Mesendoderm (in vitro differentiated cells): Measurements from ENCODE around the gene GPR135.

Experiments used
- DNase-seq: peaks from one replicate; pipeline ENCODE4 v3.0.0; 2013
- H2AK5ac ChIP-seq: 2 replicates; pipeline ENCODE4 v1.6.1; 2013; ENCODE audit warnings: low read length, inconsistent platforms
- H2BK120ac ChIP-seq: 2 replicates; pipeline ENCODE4 v1.6.1; 2013; ENCODE audit warnings: low read depth, mild to moderate bottlenecking, low read length, moderate library complexity, mixed read lengths
- H2BK15ac ChIP-seq: replicated peaks from 2 replicates; pipeline ENCODE4 v1.6.1; 2013; ENCODE audit warnings: low read depth, mild to moderate bottlenecking, moderate library complexity
- H2BK5ac ChIP-seq: 2 replicates; pipeline ENCODE4 v1.6.1; 2013; ENCODE audit warnings: low read length, inconsistent platforms
- H3K18ac ChIP-seq: 2 replicates; pipeline ENCODE4 v1.6.1; 2013; ENCODE audit warnings: mild to moderate bottlenecking, low read length, mixed read lengths
- H3K23ac ChIP-seq: one replicate; pipeline ENCODE4 v1.6.1; 2013; ENCODE audit warnings: low read length
- H3K27ac ChIP-seq: 2 replicates; pipeline ENCODE4 v1.5.1; 2013; ENCODE audit warnings: low read depth, mild to moderate bottlenecking, inconsistent platforms, low read length, moderate library complexity
- H3K27me3 ChIP-seq: 2 replicates; pipeline ENCODE4 v1.6.1; 2013; ENCODE audit warnings: low read length, control low read depth, mild to moderate bottlenecking, inconsistent platforms; ENCODE audit not compliant: insufficient read depth, poor library complexity
- H3K36me3 ChIP-seq: 2 replicates; pipeline ENCODE4 v1.6.1; 2013; ENCODE audit warnings: low read length, inconsistent platforms; ENCODE audit not compliant: control insufficient read depth, insufficient read depth
- H3K4ac ChIP-seq: one replicate; pipeline ENCODE4 v1.6.1; 2013; ENCODE audit warnings: low read depth, mild to moderate bottlenecking, low read length, moderate library complexity
- H3K4me1 ChIP-seq: 2 replicates; pipeline ENCODE4 v1.6.1; 2013; ENCODE audit warnings: low read depth, low read length, inconsistent platforms; ENCODE audit not compliant: control insufficient read depth
- H3K4me2 ChIP-seq: 2 replicates; pipeline ENCODE4 v1.6.1; 2013; ENCODE audit warnings: low read length
- H3K4me3 ChIP-seq: 2 replicates; pipeline ENCODE4 v1.5.1; 2013; ENCODE audit warnings: mild to moderate bottlenecking, low read length
- H3K56ac ChIP-seq: one replicate; pipeline ENCODE4 v1.6.1; 2013; ENCODE audit warnings: low read length
- H3K79me1 ChIP-seq: 2 replicates; pipeline ENCODE4 v1.6.1; 2013; ENCODE audit warnings: low read length, inconsistent platforms
- H3K79me2 ChIP-seq: 2 replicates; pipeline ENCODE4 v1.6.1; 2013; ENCODE audit warnings: mild to moderate bottlenecking, low read length; ENCODE audit not compliant: control insufficient read depth, insufficient read depth
- H3K9ac ChIP-seq: 2 replicates; pipeline ENCODE4 v1.6.1; 2013; ENCODE audit warnings: low read length, inconsistent platforms
- H4K5ac ChIP-seq: one replicate; pipeline ENCODE4 v1.6.1; 2013; ENCODE audit warnings: low read length
- H4K8ac ChIP-seq: one replicate; pipeline ENCODE4 v1.6.1; 2013; ENCODE audit warnings: low read depth, mild to moderate bottlenecking, control low read depth, low read length, moderate library complexity
- WGBS: extraction: QIAGEN DNeasy Blood & Tissue Kit; methylation state at CpG from one replicate; pipeline ENCODE4 v1.1.7; 2013; ENCODE audit warnings: low lambda C conversion rate, missing lambda C conversion rate; ENCODE audit not compliant: insufficient coverage; ENCODE audit errors: extremely low coverage; 5-methylcytosine and 5-hydroxymethylcytosine counted together

Gene GPR135

GRCh38 chr14:59484639-59485175 lies 19.5 kb upstream of the GPR135 start:
- Histone ChIP-seq H2BK120ac (no peak overlapping the region), H3K36me3 (peaks cover 3% of the 10 kb centered on the region), H3K27me3 (no peaks in the 10 kb centered on the region), H3K4me2 (peak overlapping the region; percentile 66), H2BK15ac (no peak overlapping the region), H2AK5ac (no peak overlapping the region), H2BK5ac (peak overlapping the region; percentile 44), H3K4me1 (peaks cover 7% of the 10 kb centered on the region), H3K79me2 (peaks cover 25% of the 10 kb centered on the region), H3K79me1 (peaks cover 11% of the 10 kb centered on the region), H3K9ac (peak overlapping the region; percentile 95), H4K8ac (no peak overlapping the region), H3K23ac (no peak overlapping the region), H3K4me3 (peak overlapping the region; percentile 98), H3K56ac (peak overlapping the region; percentile 91), H4K5ac (peak overlapping the region; percentile 86), H3K4ac (peak overlapping the region; percentile 70), H3K18ac (peak overlapping the region; percentile 94), H3K27ac (peak overlapping the region; percentile 97)
- no CpG with 5 or more reads among the region's 32 CpGs for WGBS
- DNase-seq, result no peak

- Histone ChIP-seq H4K5ac (peak within 1 kb of the TSS; percentile 86), H3K27ac (peak within 1 kb of the TSS; percentile 97), H2AK5ac (peak within 1 kb of the TSS; percentile 19), H2BK120ac (no peak within 1 kb of the TSS), H3K79me1 (peaks cover 13% of the 10 kb centered on the region), H3K56ac (peak within 1 kb of the TSS; percentile 100), H3K4me3 (peak within 1 kb of the TSS; percentile 98), H3K36me3 (no peaks in the 10 kb centered on the region), H3K27me3 (no peaks in the 10 kb centered on the region), H3K4ac (peak within 1 kb of the TSS; percentile 70), H3K23ac (peak within 1 kb of the TSS; percentile 91), H3K4me1 (peaks cover 7% of the 10 kb centered on the region), H3K4me2 (peak within 1 kb of the TSS; percentile 89), H2BK15ac (no peak within 1 kb of the TSS), H2BK5ac (peak within 1 kb of the TSS; percentile 79), H3K9ac (peak within 1 kb of the TSS; percentile 95), H3K18ac (peak within 1 kb of the TSS; percentile 94), H4K8ac (no peak within 1 kb of the TSS), H3K79me2 (peaks cover 25% of the 10 kb centered on the region)
- DNase-seq, result peak; percentile 98
- WGBS, result no CpG with 5 or more reads among the region's 92 CpGs
These were observed 18.8 kb upstream of the GPR135 start, which contains the start of the genes JKAMP and L3HYPDH for GRCh38 chr14:59483819-59484638. Gene JKAMP (plus strand): TSS chr14:59484517. CDS start chr14:59484590, 73 bp downstream. Gene L3HYPDH (minus strand): TSS chr14:59484408. CDS start chr14:59484316, 92 bp downstream.

GRCh38 chr14:59483363-59483762 lies 18.2 kb upstream of the GPR135 start:
- H3K27me3 ChIP-seq, result no peaks in the 10 kb centered on the region
- no peak overlapping the region for H3K27ac ChIP-seq
- H3K4me1 ChIP-seq, result peaks cover 7% of the 10 kb centered on the region
- H3K4me3 ChIP-seq, result peak overlapping the region; percentile 71
- peak overlapping the region; percentile 19 for H2AK5ac ChIP-seq
- DNase-seq, result peak; percentile 66
- H3K18ac ChIP-seq, result peak overlapping the region; percentile 24
- no CpG with 5 or more reads among the region's 16 CpGs for WGBS
- H4K8ac ChIP-seq, result no peak overlapping the region
- peak overlapping the region; percentile 91 for H3K23ac ChIP-seq
- H3K4ac ChIP-seq, result peak overlapping the region; percentile 44
- H3K79me2 ChIP-seq, result peaks cover 25% of the 10 kb centered on the region
- H3K56ac ChIP-seq, result peak overlapping the region; percentile 100
- H3K79me1 ChIP-seq, result peaks cover 13% of the 10 kb centered on the region
- H3K4me2 ChIP-seq, result peak overlapping the region; percentile 89
- peak overlapping the region; percentile 79 for H2BK5ac ChIP-seq
- no peak overlapping the region for H2BK15ac ChIP-seq
- no peak overlapping the region for H2BK120ac ChIP-seq
- H4K5ac ChIP-seq, result no peak overlapping the region
- H3K9ac ChIP-seq, result peak overlapping the region; percentile 85
- H3K36me3 ChIP-seq, result no peaks in the 10 kb centered on the region

- Histone ChIP-seq H3K36me3 (no peaks in the 10 kb centered on the region), H4K5ac (no peak overlapping the region), H3K56ac (peak overlapping the region; percentile 35), H3K79me2 (peaks cover 25% of the 10 kb centered on the region), H3K4me1 (peaks cover 7% of the 10 kb centered on the region), H3K23ac (no peak overlapping the region), H3K4me3 (peak overlapping the region; percentile 71), H3K18ac (no peak overlapping the region), H2BK120ac (no peak overlapping the region), H2BK5ac (no peak overlapping the region), H3K4me2 (peak overlapping the region; percentile 89), H3K27ac (no peak overlapping the region), H3K27me3 (no peaks in the 10 kb centered on the region), H2AK5ac (no peak overlapping the region), H4K8ac (no peak overlapping the region), H3K79me1 (peaks cover 13% of the 10 kb centered on the region), H3K9ac (peak overlapping the region; percentile 85), H3K4ac (no peak overlapping the region), H2BK15ac (no peak overlapping the region)
- DNase-seq, result peak; percentile 71
- no CpG with 5 or more reads among the region's 6 CpGs for WGBS
These were observed 17.6 kb upstream of the GPR135 start for GRCh38 chr14:59482541-59483331.

- WGBS, result no CpG with 5 or more reads among the region's 2 CpGs
- peak overlapping the region; percentile 45 for H3K56ac ChIP-seq
- H3K79me1 ChIP-seq, result peaks cover 13% of the 10 kb centered on the region
- H2BK5ac ChIP-seq, result no peak overlapping the region
- no peak overlapping the region for H2BK15ac ChIP-seq
- H3K18ac ChIP-seq, result no peak overlapping the region
- H3K36me3 ChIP-seq, result no peaks in the 10 kb centered on the region
- H3K79me2 ChIP-seq, result peaks cover 25% of the 10 kb centered on the region
- H4K8ac ChIP-seq, result no peak overlapping the region
- DNase-seq, result no peak
- H3K27ac ChIP-seq, result no peak overlapping the region
- H3K4me1 ChIP-seq, result peaks cover 7% of the 10 kb centered on the region
- H3K4me2 ChIP-seq, result peak overlapping the region; percentile 33
- H3K4ac ChIP-seq, result no peak overlapping the region
- no peaks in the 10 kb centered on the region for H3K27me3 ChIP-seq
- H3K4me3 ChIP-seq, result no peak overlapping the region
- no peak overlapping the region for H4K5ac ChIP-seq
- no peak overlapping the region for H2AK5ac ChIP-seq
- no peak overlapping the region for H3K23ac ChIP-seq
- H2BK120ac ChIP-seq, result no peak overlapping the region
- H3K9ac ChIP-seq, result peak overlapping the region; percentile 85
These were observed 16.8 kb upstream of the GPR135 start for GRCh38 chr14:59481871-59482540.
